A673 (cell line): ENCODE measurements around the gene GCSH.

ENCODE experiments used
- EZH2 ChIP-seq: fragments of 200-600 bp; sonication (generic); IDR thresholded peaks from 2 replicates; pipeline ENCODE4 v1.6.1; 2017; ENCODE audit warnings: borderline replicate concordance, low read depth, mild to moderate bottlenecking, mixed read lengths, antibody characterized with exemption, low read length; ENCODE audit not compliant: poor library complexity, severe bottlenecking
- TF ChIP-seq, protein P1 (sequence below): fragments of 300-800, 200-600 bp; sonication (generic); conservative IDR thresholded peaks from 2 replicates; pipeline ENCODE4 v1.5.1; 2017; ENCODE audit warnings: low read depth, mild to moderate bottlenecking, antibody characterized with exemption, low read length, moderate library complexity, mixed read lengths

GRCh38 chr16:81128726-81129524 is 32.7 kb upstream of the GCSH start:
- TF ChIP-seq, protein P1, sequence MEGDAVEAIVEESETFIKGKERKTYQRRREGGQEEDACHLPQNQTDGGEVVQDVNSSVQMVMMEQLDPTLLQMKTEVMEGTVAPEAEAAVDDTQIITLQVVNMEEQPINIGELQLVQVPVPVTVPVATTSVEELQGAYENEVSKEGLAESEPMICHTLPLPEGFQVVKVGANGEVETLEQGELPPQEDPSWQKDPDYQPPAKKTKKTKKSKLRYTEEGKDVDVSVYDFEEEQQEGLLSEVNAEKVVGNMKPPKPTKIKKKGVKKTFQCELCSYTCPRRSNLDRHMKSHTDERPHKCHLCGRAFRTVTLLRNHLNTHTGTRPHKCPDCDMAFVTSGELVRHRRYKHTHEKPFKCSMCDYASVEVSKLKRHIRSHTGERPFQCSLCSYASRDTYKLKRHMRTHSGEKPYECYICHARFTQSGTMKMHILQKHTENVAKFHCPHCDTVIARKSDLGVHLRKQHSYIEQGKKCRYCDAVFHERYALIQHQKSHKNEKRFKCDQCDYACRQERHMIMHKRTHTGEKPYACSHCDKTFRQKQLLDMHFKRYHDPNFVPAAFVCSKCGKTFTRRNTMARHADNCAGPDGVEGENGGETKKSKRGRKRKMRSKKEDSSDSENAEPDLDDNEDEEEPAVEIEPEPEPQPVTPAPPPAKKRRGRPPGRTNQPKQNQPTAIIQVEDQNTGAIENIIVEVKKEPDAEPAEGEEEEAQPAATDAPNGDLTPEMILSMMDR = no peak
- no peak for TF ChIP-seq EZH2
